Neural cell (in vitro differentiated cells): Measurements from ENCODE around the gene RNF25.

Source experiments
- CTCF ChIP-seq: fragments of 450-650 bp; IDR thresholded peaks from 2 replicates; pipeline ENCODE4 v1.5.1; 2014; ENCODE audit warnings: antibody characterized with exemption, mild to moderate bottlenecking, moderate library complexity; ENCODE audit not compliant: poor library complexity, severe bottlenecking
- EZH2 ChIP-seq: fragments of 200-600, 300-800 bp; shearing (Covaris generic), sonication (generic); IDR thresholded peaks from 2 replicates; pipeline ENCODE4 v1.6.1; 2014; ENCODE audit warnings: antibody characterized with exemption, low read length, borderline replicate concordance, mild to moderate bottlenecking; ENCODE audit not compliant: insufficient read depth, poor library complexity, severe bottlenecking

- no peak for TF ChIP-seq CTCF
- no peak for TF ChIP-seq EZH2
These were observed 23.1 kb downstream of the RNF25 start for GRCh38 chr2:218648787-218649100.
